Activated CD8-positive, alpha-beta memory T cell treated with anti-CD3 and anti-CD28 coated beads for 1 hour (primary cell): Measurements from ENCODE around the gene GDF10.

Source experiments
- DNase-seq, 2 donors: peaks; one replicate each; pipeline ENCODE4 v3.0.0-alpha.2; 2020; ENCODE audit warnings: low read depth in 1 of 2; ENCODE audit errors: extremely low read depth in 1 of 2

Gene GDF10

GRCh38 chr10:47312663-47312995 lies 12.6 kb downstream of the GDF10 start:
- DNase-seq, result no peak

DNA sequence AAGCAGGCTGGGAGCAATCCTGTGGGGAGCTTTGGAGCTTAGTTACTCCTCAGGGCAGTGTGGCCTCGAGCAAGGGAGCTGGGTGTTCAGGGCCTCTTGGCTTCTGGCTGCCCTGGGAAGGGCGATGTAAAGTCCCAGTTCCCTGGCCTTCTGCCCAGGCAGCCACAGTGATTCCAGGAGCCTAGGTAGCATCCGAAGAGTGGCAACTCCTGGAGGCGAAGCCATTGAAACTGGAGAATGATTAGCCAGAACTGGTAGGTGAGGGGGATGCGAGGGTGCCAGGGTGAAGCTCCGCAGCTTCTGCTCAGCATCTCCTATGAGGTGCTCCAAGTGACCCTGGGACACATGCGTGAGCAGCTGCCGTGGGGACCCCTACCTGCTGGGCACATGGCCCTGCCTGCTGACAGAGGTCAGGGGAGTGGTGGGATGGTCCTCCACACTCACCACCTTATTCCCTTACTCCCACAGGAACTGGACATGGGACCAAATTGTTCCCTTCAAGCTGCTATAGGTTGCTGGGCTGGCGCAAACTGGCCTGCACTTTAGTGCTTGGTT lies 14.5 kb downstream of the GDF10 start:
- no peak for DNase-seq

DNA sequence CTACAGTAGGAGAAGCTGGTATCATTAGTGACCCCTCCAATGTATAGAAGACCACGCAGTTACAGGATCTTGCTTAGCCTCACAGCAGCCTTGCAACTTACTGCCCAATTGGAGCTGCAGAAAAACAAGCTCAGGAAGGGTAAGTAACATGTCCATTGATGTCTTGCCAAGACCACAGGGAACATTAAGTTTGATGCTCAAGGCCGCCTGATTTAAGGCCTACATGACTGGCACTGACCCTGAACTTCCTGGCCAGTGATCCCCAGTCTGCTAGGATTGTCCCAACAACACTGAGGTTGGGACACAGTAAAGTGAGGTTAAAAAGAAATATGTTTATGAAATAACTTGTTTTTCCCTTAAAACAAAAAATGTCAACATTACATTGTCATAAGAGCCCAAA lies 15.4 kb downstream of the GDF10 start:
- DNase-seq, result no peak

- no peak for DNase-seq
Measured at GRCh38 chr10:47316131-47316530, 16.1 kb downstream of the GDF10 start.

DNA sequence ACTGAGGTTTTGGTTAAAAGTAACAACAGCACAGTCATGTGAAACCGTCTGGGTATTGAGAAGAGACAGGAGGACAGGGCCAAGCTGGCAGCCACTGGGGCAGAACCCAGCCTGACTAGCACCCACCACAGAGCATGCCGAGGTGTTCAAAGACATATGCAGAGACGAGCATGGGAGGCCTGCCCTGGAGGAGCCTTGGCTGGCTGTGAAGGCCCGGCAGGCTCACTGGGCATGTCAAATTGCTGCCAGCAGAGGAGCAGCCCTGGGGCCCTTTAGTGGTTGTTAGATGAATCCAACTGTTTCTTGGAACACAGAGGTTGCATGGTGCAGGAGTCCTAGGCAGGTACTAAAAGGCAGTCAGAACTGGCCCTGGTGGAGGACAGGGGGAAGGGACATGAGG lies 17.3 kb downstream of the GDF10 start:
- DNase-seq, result no peak

- no peak for DNase-seq
Measured at GRCh38 chr10:47318706-47319105, 18.7 kb downstream of the GDF10 start.

GRCh38 chr10:47319784-47320183 lies 19.8 kb downstream of the GDF10 start:
- no peak for DNase-seq

- no peak for DNase-seq
Measured at GRCh38 chr10:47320812-47321211, 20.8 kb downstream of the GDF10 start.

GRCh38 chr10:47321521-47322195 lies 21.7 kb downstream of the GDF10 start:
- DNase-seq, result no peak

DNA sequence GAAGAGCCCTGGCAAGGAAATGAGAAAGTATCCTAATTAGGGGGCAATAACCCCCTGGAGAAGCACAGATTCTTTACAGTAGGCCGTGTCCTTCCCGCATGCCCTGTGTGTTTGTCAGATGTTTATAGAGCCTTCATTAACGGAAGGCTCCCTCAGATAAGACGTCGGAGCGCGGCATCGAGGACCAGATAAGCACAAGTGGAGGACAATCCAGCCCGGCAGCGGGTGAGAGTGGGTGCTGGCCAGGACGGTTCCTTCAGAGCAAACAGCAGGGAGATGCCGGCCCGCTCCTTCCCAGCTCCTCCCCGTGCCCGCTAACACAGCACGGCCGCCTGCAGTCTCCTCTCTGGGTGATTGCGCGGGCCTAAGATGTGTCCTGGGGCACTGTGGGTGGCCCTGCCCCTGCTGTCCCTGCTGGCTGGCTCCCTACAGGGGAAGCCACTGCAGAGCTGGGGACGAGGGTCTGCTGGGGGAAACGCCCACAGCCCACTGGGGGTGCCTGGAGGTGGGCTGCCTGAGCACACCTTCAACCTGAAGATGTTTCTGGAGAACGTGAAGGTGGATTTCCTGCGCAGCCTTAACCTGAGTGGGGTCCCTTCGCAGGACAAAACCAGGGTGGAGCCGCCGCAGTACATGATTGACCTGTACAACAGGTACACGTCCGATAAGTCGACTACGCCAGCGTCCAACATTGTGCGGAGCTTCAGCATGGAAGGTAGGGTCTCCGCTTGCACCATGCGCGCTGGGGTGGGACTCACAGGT lies 22.5 kb downstream of the GDF10 start, which contains the start of gene GDF2:
Gene GDF2, plus strand, starts transcription at position 155 of the 762 bp plus-strand sequence. Its CDS starts 215 bp downstream, at position 370.
- no peak for DNase-seq

DNA sequence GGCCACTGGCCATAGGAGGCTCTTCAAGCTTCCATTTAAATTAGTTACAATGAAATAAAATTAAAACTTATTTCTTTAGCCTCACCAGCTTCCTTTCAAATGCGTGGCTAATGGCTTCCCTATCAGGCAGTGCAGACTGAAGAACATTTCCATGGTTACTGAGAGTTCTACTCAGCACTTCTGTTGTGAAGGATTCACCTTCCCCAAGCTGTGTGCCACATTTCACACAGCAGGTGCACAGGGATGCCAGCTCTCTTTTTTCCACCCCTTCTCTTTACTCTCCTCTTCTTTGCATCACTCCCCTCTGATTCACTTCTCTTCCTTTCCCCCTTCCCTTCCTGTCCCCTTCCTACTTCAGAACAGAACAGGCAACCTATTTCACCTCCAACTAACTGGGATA lies 23.1 kb downstream of the GDF10 start:
- no peak for DNase-seq

DNA sequence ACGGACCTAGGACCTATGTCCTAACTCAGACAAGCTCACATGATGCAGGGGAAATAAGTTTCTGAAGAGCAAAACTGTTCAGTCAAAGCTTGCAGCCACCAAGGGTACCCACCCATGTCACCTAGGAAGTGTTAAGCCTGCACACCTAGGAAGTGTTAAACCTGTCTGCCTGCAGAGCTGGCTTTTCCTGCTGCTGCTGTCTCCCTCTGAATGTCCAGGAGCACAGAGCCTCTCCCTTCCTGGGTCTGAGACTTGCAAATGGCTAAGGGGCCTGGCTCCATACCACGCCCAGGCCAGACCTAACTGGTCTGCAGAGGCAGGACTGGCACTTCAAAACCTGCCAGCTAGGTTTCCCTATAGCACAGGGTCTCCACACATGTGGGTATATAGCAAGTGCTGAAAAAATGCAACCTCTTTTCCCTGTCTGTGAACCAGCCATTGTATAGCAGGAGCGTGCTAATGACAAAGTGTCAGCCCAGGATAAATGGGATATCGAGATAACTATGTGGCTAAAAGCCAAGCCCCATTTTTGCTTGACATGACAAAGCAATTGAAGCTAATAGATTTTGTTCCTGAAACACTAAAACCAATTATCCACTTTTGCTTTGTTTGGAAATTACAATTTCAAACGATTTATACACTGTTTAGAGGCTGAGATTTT lies 23.8 kb downstream of the GDF10 start:
- no peak for DNase-seq

- DNase-seq, result no peak
Measured at GRCh38 chr10:47325303-47326291, 25.6 kb downstream of the GDF10 start.

GRCh38 chr10:47326306-47326926 lies 26.4 kb downstream of the GDF10 start:
- no peak for DNase-seq

GRCh38 chr10:47326927-47327330 lies 26.9 kb downstream of the GDF10 start:
- no peak for DNase-seq

DNA sequence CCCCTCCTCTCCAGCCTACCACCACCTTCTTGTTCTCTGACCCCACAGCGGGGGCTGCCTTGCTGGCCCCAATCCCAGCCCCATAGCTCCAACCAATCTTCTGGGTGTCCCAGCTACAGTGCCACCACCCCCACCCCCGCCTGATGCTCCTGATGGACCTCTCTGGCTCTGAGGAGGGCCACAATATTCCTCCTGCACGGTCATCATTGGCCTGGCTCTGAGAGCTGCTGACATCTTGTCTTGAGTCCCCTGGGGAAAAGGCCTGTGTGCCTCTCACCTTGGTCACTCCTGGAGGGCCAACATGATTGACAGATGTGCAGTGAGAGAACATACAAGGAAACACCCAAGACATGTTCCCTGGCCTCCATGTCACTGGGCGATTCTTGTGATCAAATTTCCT lies 29.9 kb downstream of the GDF10 start:
- no peak for DNase-seq

DNA sequence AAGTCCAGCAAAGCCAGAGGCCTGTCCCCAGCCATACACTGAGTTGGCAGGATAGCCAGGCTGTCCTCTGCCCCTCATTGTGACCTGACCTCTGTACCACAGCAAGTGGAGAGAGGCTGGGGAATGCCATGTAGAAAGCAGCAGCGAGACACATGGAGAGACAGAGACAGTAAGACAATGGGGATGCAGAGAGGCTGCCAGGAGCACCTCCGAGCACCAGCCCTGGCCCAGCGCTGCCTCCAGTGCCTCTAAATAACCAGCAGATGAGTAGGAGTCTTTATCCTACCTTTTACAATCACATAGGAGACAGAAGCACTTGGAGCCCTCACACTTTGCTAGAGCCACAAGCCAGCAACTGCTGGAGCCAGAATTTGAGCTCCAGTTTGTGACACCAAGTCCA lies 30.4 kb downstream of the GDF10 start:
- no peak for DNase-seq

DNA sequence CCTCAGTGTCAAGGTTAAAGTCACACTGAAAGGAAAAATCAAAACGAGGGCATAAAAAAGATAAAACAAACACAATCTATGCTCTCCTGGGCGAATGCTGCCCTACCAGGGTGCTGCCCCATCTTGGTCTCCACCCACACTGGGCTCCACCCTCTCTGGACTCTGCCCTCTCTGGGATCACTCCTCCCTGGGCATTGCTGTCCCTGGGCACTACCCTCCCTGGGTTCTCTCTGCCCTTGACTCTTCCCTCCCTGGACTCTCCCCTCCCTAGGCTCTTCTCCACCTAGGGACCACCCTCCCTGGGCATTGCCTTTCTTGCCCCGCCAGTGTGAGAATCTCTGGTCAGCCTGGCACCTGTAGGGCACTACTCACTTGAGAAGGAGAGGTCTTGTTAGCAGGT lies 30.8 kb downstream of the GDF10 start:
- no peak for DNase-seq

DNA sequence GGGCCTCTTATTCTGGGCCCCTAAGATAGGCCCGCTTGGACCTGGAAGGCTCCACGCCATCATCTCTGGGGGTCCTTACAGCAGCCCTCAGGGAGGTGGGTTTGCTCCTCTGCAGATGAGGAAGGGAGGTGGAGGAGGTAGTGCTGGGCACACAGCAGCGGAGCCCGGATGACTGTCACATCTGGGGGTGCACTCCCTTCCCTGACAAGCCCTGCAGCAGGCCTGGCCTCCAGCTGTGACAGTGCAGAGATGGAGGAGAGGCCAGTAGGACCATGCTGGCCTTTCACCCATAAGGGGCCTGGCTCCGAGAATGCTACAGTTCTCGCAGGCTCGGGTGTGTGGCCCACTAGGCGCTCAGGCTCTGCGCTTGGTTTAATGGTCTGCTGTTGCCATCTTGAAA lies 31.5 kb downstream of the GDF10 start:
- no peak for DNase-seq

GRCh38 chr10:47331954-47332353 lies 32.0 kb downstream of the GDF10 start:
- no peak for DNase-seq
